Gastrocnemius medialis (tissue), 4 donors: Measurements from ENCODE around the gene MAP3K9. TPM values are rescaled to one million over a fixed set of nuclear protein-coding genes. Genes with fewer than 3 reads are reported as not detected.

ENCODE experiments used
- ATAC-seq, 2 donors: fragments of 150-250 bp; one replicate each; pipeline ENCODE4 v1.9.1; 2016
- DNase-seq, 2 donors: peaks; one replicate each; pipeline ENCODE4 v3.0.0-alpha.2; 2019
- H3K27ac ChIP-seq, 4 donors: fragments of 200-600 bp; sonication (generic); 1 replicate in 1 of 4; 2 replicates in 3 of 4; pipeline ENCODE4 v1.5.1; 2016 to 2018; ENCODE audit warnings: mild to moderate bottlenecking in 2 of 4, moderate library complexity in 1 of 4
- H3K27me3 ChIP-seq, 3 donors: fragments of 200-600 bp; sonication (generic) in 2 of 3; 1 replicate in 1 of 3; 2 replicates in 2 of 3; pipeline versions ENCODE4 v1.5.1 to v1.6.0; 2016 to 2019; ENCODE audit warnings: mild to moderate bottlenecking in 1 of 3, moderate library complexity in 1 of 3
- H3K36me3 ChIP-seq, 2 donors: fragments of 200-600 bp; sonication (generic) in 1 of 2; one replicate each; pipeline ENCODE4 v1.5.1; 2017 to 2018
- H3K4me1 ChIP-seq, 2 donors: fragments of 200-600 bp; sonication (generic) in 1 of 2; one replicate each; pipeline ENCODE4 v1.5.1; 2016 to 2017; ENCODE audit warnings: mild to moderate bottlenecking in 2 of 2
- H3K4me3 ChIP-seq, 4 donors: fragments of 200-600 bp; sonication (generic) in 3 of 4; 1 replicate in 1 of 4; 2 replicates in 3 of 4; pipeline ENCODE4 v1.5.1; 2016 to 2019; ENCODE audit warnings: mild to moderate bottlenecking in 2 of 4
- H3K9me3 ChIP-seq, 3 donors: fragments of 200-600 bp; sonication (generic) in 2 of 3; 1 replicate in 1 of 3; 2 replicates in 2 of 3; pipeline ENCODE4 v1.5.1; 2016 to 2019
- CTCF ChIP-seq, 5 experiments: fragments of 450-650 bp in 3 of 5; fragments of 200-600 bp in 2 of 5; sonication (generic) in 2 of 5; IDR thresholded peaks in 4 of 5; conservative IDR thresholded peaks in 1 of 5; 1 replicate in 4 of 5; 2 replicates in 1 of 5; pipeline ENCODE4 v1.5.1; 2016 to 2019; ENCODE audit warnings: antibody characterized with exemption in 5 of 5, mild to moderate bottlenecking in 3 of 5, moderate library complexity in 3 of 5
- POLR2A ChIP-seq, 2 donors: fragments of 450-650 bp; IDR thresholded peaks; one replicate each; pipeline ENCODE4 v1.6.1; 2017; ENCODE audit warnings: antibody characterized with exemption in 2 of 2, mild to moderate bottlenecking in 2 of 2, moderate library complexity in 2 of 2
- in situ Hi-C, 4 donors: fragments of 200-750 bp; cut with MboI; loops; one replicate each; pipeline versions ENCODE4 v1.15.0 to v1.8.0; 2017; ENCODE audit warnings: low sequenced_read_pairs in 4 of 4
- intact Hi-C: fragments of 100-400 bp; cut with DNase I; formaldehyde crosslinking; loops from one replicate; pipeline ENCODE4 v1.15.1; 2023; ENCODE audit warnings: low total_unique reads
- total RNA-seq, 4 donors: library from RNA; depleted of rRNA; stranded (reverse); fragments of >200 nt; gene quantifications; one replicate each; pipeline versions ENCODE4 v1.1.0 to v1.2.3, GENCODE V29; 2016

Gene MAP3K9
- total RNA-seq, 4 donors from 2014 or later, result 2.4 to 5.0 (median 2.5) TPM

- intact Hi-C loops (loop anchor here (5.0 kb wide), 1 partner anchor 71 kb away; the partner anchor contains the start of gene TTC9), in situ Hi-C loops (loop anchor here in 2 of 4 donors (5.0 to 25.0 kb wide), 3 partner anchors 89 to 901 kb away; no protein-coding TSS in a partner anchor)
- Histone ChIP-seq H3K9me3 (no peaks in the 10 kb centered on the region), H3K27me3 (no peaks in the 10 kb centered on the region), H3K36me3 (no peaks in the 10 kb centered on the region), H3K4me1 (no peaks in the 10 kb centered on the region), H3K4me3 (no peak overlapping the region), H3K27ac (no peak overlapping the region)
- no peak for TF ChIP-seq CTCF (IDR thresholded peaks at IDR 0.05 in 4 of 5, conservative IDR thresholded peaks at IDR 0.05 in 1 of 5)
- DNase-seq (no peak), ATAC-seq (no peak)
Measured at GRCh38 chr14:70713511-70713916, 95.8 kb downstream of the MAP3K9 start.

DNA sequence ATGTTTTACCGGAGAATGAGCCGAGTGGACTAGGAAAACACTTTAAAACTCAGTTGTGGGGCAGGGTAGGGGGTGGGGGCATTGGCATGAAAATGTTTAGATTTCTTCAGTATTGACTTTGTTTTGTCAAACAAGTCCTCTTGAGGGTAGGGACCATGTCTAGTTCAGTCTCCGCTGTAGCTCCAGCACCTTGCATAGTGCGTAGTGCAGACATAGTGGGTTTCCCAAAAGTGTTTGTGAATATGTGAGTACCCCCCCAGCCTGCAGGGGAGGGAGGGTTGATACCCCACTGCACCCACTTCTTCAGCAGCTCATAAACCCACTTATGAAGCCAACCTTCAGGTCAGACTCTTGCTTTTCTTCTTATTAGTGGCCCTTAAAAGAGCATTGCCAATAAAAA lies 96.2 kb downstream of the MAP3K9 start:
- intact Hi-C loops, result loop anchor here (5.0 kb wide), 1 partner anchor 71 kb away; the partner anchor contains the start of gene TTC9

DNA sequence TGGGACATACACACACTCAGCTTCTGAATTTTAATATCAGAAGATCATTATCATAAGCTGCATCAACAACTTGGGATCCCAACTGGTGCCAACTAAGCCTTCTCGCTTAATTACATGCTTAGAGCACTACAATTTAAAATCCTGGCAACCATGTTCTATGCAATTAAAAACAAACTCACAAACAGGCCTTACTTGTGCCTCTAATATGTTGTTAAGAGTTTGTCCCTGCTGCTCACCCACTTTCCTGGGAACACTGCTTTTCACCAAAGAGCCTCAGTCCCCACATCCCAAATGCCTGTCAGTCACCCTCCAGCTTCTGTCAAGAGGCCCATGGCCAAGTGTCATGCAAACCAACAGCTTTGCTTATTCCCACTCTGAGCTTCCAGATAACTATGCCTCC lies 97.9 kb downstream of the MAP3K9 start:
- H3K4me1 ChIP-seq, result no peaks in the 10 kb centered on the region
- TF ChIP-seq POLR2A (IDR thresholded peaks at IDR 0.05), result no peak
- no peak for TF ChIP-seq CTCF (IDR thresholded peaks at IDR 0.05 in 4 of 5, conservative IDR thresholded peaks at IDR 0.05 in 1 of 5)
- no peaks in the 10 kb centered on the region for H3K9me3 ChIP-seq
- intact Hi-C loops (loop anchor here (5.0 kb wide), 1 partner anchor 69 kb away; the partner anchor contains the start of gene TTC9), in situ Hi-C loops (loop anchor here in 2 of 4 donors (5.0 to 25.0 kb wide), 3 partner anchors 87 to 899 kb away; no protein-coding TSS in a partner anchor)
- ATAC-seq (no peak), DNase-seq (no peak)
- H3K27ac ChIP-seq, result no peak overlapping the region
- H3K4me3 ChIP-seq, result no peak overlapping the region
- H3K27me3 ChIP-seq, result no peaks in the 10 kb centered on the region
- H3K36me3 ChIP-seq, result no peaks in the 10 kb centered on the region

More for the DNA sequence above, 96.2 kb downstream of the MAP3K9 start:
- no peaks in the 10 kb centered on the region for H3K36me3 ChIP-seq
- in situ Hi-C loops, result loop anchor here in 2 of 4 donors (5.0 to 25.0 kb wide), 3 partner anchors 88 to 901 kb away; no protein-coding TSS in a partner anchor
- no peak for DNase-seq
- no peaks in the 10 kb centered on the region for H3K9me3 ChIP-seq
- no peak overlapping the region for H3K4me3 ChIP-seq
- H3K27ac ChIP-seq, result no peak overlapping the region
- TF ChIP-seq CTCF (IDR thresholded peaks at IDR 0.05 in 4 of 5, conservative IDR thresholded peaks at IDR 0.05 in 1 of 5) (no peak), POLR2A (IDR thresholded peaks at IDR 0.05) (no peak)
- no peaks in the 10 kb centered on the region for H3K4me1 ChIP-seq
- no peak for ATAC-seq
- no peaks in the 10 kb centered on the region for H3K27me3 ChIP-seq

DNA sequence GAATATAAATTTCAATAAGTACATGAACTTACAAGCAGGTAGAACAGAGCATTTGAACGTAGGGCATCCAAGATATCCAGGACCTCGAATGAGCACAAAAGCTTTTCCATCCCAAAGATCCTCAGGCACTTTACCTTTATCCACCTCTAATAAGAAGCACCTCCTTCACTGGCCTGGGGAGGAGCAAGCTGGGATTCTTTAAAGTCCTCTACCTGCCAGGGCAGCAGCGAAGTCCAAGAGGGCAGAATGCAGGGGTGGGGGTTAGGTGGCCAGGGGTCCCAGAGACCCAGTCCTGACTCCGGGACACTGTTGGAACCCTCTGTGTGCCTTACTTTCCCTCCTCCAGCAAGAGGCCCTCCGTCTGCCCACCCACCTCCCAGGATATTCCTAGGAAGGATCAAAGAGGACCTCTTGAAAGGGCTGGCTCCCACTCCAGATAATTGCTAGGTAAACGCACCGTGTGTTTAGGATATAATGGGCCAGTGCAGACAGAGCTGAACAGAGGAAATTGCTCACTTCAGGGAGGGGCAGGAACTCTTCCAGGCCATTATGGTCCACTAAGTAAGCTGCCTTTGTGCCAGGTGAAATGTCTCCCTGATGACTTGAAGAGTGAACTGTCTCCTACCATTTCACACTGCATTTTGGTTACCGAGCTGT lies 99.5 kb downstream of the MAP3K9 start:
- in situ Hi-C loops, result loop anchor here in 2 of 4 donors (5.0 to 25.0 kb wide), 3 partner anchors 85 to 898 kb away; no protein-coding TSS in a partner anchor

More for the DNA sequence above, 99.5 kb downstream of the MAP3K9 start:
- no peak for TF ChIP-seq POLR2A (IDR thresholded peaks at IDR 0.05)
- TF ChIP-seq CTCF (IDR thresholded peaks at IDR 0.05 in 4 of 5, conservative IDR thresholded peaks at IDR 0.05 in 1 of 5), result no peak
- Histone ChIP-seq H3K4me1 (no peaks in the 10 kb centered on the region), H3K27me3 (no peaks in the 10 kb centered on the region), H3K4me3 (no peak overlapping the region), H3K9me3 (no peaks in the 10 kb centered on the region), H3K27ac (no peak overlapping the region), H3K36me3 (no peaks in the 10 kb centered on the region)
- ATAC-seq (no peak), DNase-seq (no peak)
- intact Hi-C loops, result loop anchor here (5.0 kb wide), 1 partner anchor 68 kb away; the partner anchor contains the start of gene TTC9
